Esophagus squamous epithelium (tissue), 5 donors: ENCODE measurements around the gene GLRX3. TPM values are rescaled to one million over a fixed set of nuclear protein-coding genes. Genes with fewer than 3 reads are reported as not detected.
"Not testable (repeated sequence)": the region's sequence is repeated elsewhere in the genome, so short reads cannot be mapped to it uniquely, and the experiment has no call there.

Experiments used
- DNase-seq: peaks from one replicate; lab custom pipeline; 2025; lab: John Stamatoyannopoulos, UW
- H3K27ac ChIP-seq, 4 donors: fragments of 200-600 bp; sonication (generic); one replicate each; pipeline ENCODE4 v1.5.1; 2016 to 2019; ENCODE audit warnings: mild to moderate bottlenecking in 1 of 4
- H3K27me3 ChIP-seq, 4 donors: fragments of 200-600 bp; sonication (generic); 1 replicate in 3 of 4; 2 replicates in 1 of 4; pipeline versions ENCODE4 v1.5.1 to v1.6.0; 2017 to 2021; ENCODE audit warnings: antibody characterized with exemption in 1 of 4
- H3K36me3 ChIP-seq, 3 donors: fragments of 200-600 bp; sonication (generic); one replicate each; pipeline ENCODE4 v1.5.1; 2016 to 2019
- H3K4me1 ChIP-seq, 3 donors: fragments of 200-600 bp; sonication (generic); one replicate each; pipeline ENCODE4 v1.5.1; 2017 to 2019
- H3K4me3 ChIP-seq, 4 donors: fragments of 200-600 bp; sonication (generic); 1 replicate in 3 of 4; 2 replicates in 1 of 4; pipeline ENCODE4 v1.5.1; 2016 to 2019; ENCODE audit warnings: mild to moderate bottlenecking in 2 of 4, moderate library complexity in 1 of 4
- H3K9me3 ChIP-seq, 3 donors: fragments of 200-600 bp; sonication (generic); one replicate each; pipeline ENCODE4 v1.5.1; 2016 to 2019
- CTCF ChIP-seq, 6 experiments: fragments of 450-650 bp in 4 of 6; fragments of 200-600 bp in 2 of 6; sonication (generic) in 2 of 6; IDR thresholded peaks; one replicate each; pipeline ENCODE4 v1.5.1; 2016 to 2019; ENCODE audit warnings: antibody characterized with exemption in 6 of 6, mild to moderate bottlenecking in 4 of 6, moderate library complexity in 4 of 6
- POLR2A ChIP-seq, 4 donors: fragments of 450-650 bp; IDR thresholded peaks; one replicate each; pipeline ENCODE4 v1.6.1; 2017; ENCODE audit warnings: antibody characterized with exemption in 4 of 4, mild to moderate bottlenecking in 4 of 4, moderate library complexity in 3 of 4
- WGBS, 2 donors: methylation state at CpG; one replicate each; pipeline ENCODE4 v1.1.5; 2018; 5-methylcytosine and 5-hydroxymethylcytosine counted together
- intact Hi-C: fragments of 100-400 bp; cut with DNase I; formaldehyde crosslinking; loops from one replicate; pipeline ENCODE4 v1.15.0; 2022
- total RNA-seq, 4 donors: library from RNA; depleted of rRNA; stranded (reverse); fragments of >200 nt; gene quantifications; one replicate each; pipeline ENCODE4 v1.1.0, GENCODE V29; 2016
- donor health status: DM: yes; HTN: yes; CAD: no.

GLRX3 gene
- total RNA-seq, 4 donors from 2014 or later: 48.5 to 115 (median 81.8) TPM

DNA sequence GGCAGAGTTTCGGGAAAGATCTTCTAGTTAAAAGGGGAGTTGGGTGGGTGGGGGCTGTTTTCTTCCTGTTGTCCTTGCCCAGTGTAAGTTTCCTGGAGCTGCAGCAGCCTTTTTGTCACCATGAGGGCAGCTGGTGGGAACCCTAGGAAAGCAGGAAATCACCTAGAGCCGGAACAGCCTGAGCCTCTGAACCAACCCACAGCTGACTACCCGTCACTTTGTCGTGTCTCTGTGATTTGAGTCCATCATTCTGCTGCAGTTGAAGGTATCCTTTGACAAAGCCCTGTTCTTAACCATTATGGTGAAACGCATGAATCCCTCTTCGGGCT lies 24.4 kb upstream of the GLRX3 start:
- Histone ChIP-seq H3K27ac (peak overlapping the region; percentile 92 to 98 (median 95)), H3K4me3 (peak overlapping the region; percentile 64 to 96 (median 72)), H3K27me3 (no peaks in the 10 kb centered on the region), H3K36me3 (no peaks in the 10 kb centered on the region), H3K9me3 (no peaks in the 10 kb centered on the region), H3K4me1 (peaks cover 9 to 36% (median 19%) of the 10 kb centered on the region in 3 donors)
- WGBS, 2 donors: 60 to 68% methylated on average over 6 of the region's 6 CpGs
- intact Hi-C loops: no loop called here
- TF ChIP-seq POLR2A (IDR thresholded peaks at IDR 0.05): no peak
- no peak for TF ChIP-seq CTCF (IDR thresholded peaks at IDR 0.05)
- no peak for DNase-seq

DNA sequence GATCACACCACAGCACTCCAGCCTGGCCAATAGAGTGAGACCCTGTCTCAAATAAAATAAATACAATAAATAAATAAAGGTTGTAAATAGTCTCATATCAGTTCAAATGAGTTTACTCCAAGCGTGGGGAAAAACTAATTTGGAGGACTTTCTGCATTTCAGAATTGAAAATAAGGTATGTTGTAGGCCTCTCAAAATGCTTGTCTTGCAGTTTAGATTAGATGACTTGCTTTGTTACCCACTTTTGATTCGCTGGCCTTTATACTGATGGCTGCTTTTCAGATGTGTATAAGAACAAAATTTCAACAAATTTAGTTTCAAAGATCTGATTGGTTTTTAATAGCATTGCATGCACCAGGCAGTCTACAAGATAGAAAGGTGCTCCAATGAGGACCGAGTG lies 23.4 kb upstream of the GLRX3 start:
- intact Hi-C loops: no loop called here

GRCh38 chr10:130116942-130117341 lies 19.2 kb upstream of the GLRX3 start:
- H3K36me3 ChIP-seq, H3K27ac ChIP-seq, intact Hi-C loops, DNase-seq, H3K27me3 ChIP-seq, H3K4me3 ChIP-seq: not testable (repeated sequence)
- 89 to 90% methylated on average over 3 to 4 of the region's 4 CpGs for WGBS, 2 donors
- peaks cover 0 to 11% (median 7%) of the 10 kb centered on the region in 3 donors for H3K9me3 ChIP-seq
- H3K4me1 ChIP-seq: peaks cover 0 to 15% (median 6%) of the 10 kb centered on the region in 3 donors

More for the DNA sequence above, 23.4 kb upstream of the GLRX3 start:
- 90 to 93% methylated on average over 3 of the region's 3 CpGs for WGBS, 2 donors
- H3K27ac ChIP-seq: no peak overlapping the region
- peaks cover 9 to 36% (median 19%) of the 10 kb centered on the region in 3 donors for H3K4me1 ChIP-seq
- peaks cover 0 to 7% (median 5%) of the 10 kb centered on the region in 3 donors for H3K9me3 ChIP-seq
- H3K27me3 ChIP-seq: no peaks in the 10 kb centered on the region
- no peak for TF ChIP-seq POLR2A (IDR thresholded peaks at IDR 0.05)
- no peak for TF ChIP-seq CTCF (IDR thresholded peaks at IDR 0.05)
- no peak overlapping the region for H3K4me3 ChIP-seq
- no peak for DNase-seq
- no peaks in the 10 kb centered on the region for H3K36me3 ChIP-seq

DNA sequence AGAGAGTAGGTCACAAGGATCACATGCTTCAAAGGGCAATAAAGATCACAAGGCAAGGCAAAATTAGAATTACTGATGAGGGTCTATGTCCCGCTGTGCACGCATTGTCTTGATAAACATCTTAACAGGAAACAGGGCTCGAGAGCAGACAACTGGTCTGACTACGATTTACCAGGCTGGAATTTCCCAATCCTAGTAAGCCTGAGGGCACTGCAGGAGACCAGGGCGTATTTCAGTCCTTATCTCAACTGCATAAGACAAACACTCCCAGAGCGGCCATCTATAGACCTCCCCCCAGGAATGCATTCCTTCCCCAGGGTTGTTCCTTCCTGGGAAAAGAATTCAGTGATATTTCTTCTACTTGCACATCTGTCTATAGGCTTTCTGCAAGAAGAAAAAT lies 18.7 kb upstream of the GLRX3 start:
- H3K4me1 ChIP-seq, H3K27ac ChIP-seq, H3K4me3 ChIP-seq, H3K36me3 ChIP-seq, DNase-seq, H3K27me3 ChIP-seq, intact Hi-C loops: not testable (repeated sequence)
- 76 to 79% methylated on average over 6 of the region's 6 CpGs for WGBS, 2 donors
- H3K9me3 ChIP-seq: peaks cover 0 to 11% (median 7%) of the 10 kb centered on the region in 3 donors

DNA sequence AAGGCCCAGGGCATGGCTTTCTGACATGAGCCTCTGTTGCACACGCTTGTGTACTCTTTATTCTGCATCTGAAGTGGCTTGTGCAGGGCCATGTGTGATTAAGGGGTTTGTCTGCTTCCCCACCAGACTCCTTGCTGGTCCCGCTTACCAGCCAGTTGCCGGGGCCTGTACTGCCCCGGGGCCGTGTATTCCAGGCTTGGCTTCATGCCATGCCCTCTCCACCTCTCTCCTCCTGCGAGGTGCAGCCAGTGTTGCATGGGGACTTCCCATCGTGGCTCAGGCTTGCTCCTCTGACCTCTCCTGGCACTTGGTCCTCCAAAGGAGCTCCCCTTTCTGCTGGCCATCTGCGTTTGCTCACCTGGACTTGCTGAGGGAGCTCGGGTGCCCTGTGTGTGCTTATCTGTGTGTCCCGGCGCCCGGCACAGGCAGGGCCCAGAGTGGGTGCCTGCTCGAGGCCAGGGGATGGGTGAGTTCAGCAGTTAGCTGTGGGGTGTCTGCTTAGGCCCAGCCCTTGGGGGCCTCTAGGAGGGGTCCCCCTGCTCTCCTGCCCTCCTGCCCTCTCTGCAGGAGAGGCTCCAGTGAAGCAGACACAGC lies 14.6 kb upstream of the GLRX3 start:
- Histone ChIP-seq H3K4me3 (no peak overlapping the region), H3K27ac (no peak overlapping the region), H3K4me1 (no peaks in the 10 kb centered on the region), H3K27me3 (no peaks in the 10 kb centered on the region), H3K9me3 (peaks cover 0 to 11% (median 7%) of the 10 kb centered on the region in 3 donors), H3K36me3 (no peaks in the 10 kb centered on the region)
- TF ChIP-seq CTCF (IDR thresholded peaks at IDR 0.05): no peak
- TF ChIP-seq POLR2A (IDR thresholded peaks at IDR 0.05): no peak
- 11 to 31% methylated on average over 6 to 7 of the region's 13 CpGs for WGBS, 2 donors
- intact Hi-C loops: no loop called here
- DNase-seq: no peak

- no peaks in the 10 kb centered on the region for H3K9me3 ChIP-seq
- H3K4me1 ChIP-seq: peaks cover 0 to 7% (median 0%) of the 10 kb centered on the region in 3 donors
- TF ChIP-seq CTCF (IDR thresholded peaks at IDR 0.05): peak; percentile 18 to 77 (median 61)
- TF ChIP-seq POLR2A (IDR thresholded peaks at IDR 0.05): no peak
- H3K27ac ChIP-seq: no peak overlapping the region
- no peak for DNase-seq
- H3K4me3 ChIP-seq: no peak overlapping the region
- no peaks in the 10 kb centered on the region for H3K36me3 ChIP-seq
- 3 to 7% methylated on average over 10 of the region's 10 CpGs for WGBS, 2 donors
- peaks cover 0 to 23% (median 2%) of the 10 kb centered on the region in 4 donors for H3K27me3 ChIP-seq
- intact Hi-C loops: no loop called here
These were observed 8.7 kb upstream of the GLRX3 start for GRCh38 chr10:130127364-130128061.
